ENCODE data around the gene FRMPD2. TPM values are rescaled to one million over a fixed set of nuclear protein-coding genes. Genes with fewer than 3 reads are reported as not detected.
"Not testable (repeated sequence)": the region's sequence is repeated elsewhere in the genome, so short reads cannot be mapped to it uniquely, and the experiment has no call there.

FRMPD2 gene
- total RNA-seq, 1 experiment from 2014 or later = 1.3 TPM

DNA sequence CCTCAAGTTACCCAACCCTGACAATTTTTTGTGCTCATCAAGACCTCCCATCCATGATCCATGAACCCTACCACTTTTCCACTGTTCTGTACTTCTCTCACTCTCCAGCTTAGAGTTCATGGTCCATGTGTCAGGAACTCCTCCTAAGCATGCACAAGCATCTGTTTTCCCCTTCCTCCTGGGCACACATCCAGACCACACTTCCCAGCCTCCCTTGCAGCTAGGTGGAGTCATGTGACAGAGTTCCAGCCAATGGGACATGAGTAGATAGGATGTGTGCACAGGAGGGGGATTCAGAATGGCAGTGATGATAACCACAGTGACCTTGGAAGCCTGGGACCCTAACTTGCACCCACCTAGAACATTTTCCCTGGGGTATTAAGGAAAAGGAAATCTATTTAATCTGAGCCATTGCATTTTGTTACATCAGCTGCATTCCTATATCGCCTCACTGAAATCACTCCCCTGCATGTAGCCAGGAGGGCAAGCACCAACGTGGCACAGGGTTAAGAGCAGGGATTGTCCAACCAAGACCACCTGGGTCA is 9.6 kb upstream of the FRMPD2 start:
- intact Hi-C loops (cut with micrococcal nuclease) = no loop called here
- H3K27ac Mint-ChIP-seq (ENCODE audit: low read depth, unreplicated experiment) = no peak overlapping the region
- TF ChIP-seq, protein P1, sequence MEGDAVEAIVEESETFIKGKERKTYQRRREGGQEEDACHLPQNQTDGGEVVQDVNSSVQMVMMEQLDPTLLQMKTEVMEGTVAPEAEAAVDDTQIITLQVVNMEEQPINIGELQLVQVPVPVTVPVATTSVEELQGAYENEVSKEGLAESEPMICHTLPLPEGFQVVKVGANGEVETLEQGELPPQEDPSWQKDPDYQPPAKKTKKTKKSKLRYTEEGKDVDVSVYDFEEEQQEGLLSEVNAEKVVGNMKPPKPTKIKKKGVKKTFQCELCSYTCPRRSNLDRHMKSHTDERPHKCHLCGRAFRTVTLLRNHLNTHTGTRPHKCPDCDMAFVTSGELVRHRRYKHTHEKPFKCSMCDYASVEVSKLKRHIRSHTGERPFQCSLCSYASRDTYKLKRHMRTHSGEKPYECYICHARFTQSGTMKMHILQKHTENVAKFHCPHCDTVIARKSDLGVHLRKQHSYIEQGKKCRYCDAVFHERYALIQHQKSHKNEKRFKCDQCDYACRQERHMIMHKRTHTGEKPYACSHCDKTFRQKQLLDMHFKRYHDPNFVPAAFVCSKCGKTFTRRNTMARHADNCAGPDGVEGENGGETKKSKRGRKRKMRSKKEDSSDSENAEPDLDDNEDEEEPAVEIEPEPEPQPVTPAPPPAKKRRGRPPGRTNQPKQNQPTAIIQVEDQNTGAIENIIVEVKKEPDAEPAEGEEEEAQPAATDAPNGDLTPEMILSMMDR (IDR thresholded peaks at IDR 0.05; ENCODE audit: unreplicated experiment) = no peak
- ChIA-PET POLR2A (no interaction called here), CTCF (no interaction called here)
- H3K4me1 Mint-ChIP-seq (ENCODE audit: insufficient read depth, unreplicated experiment) = no peaks in the 10 kb centered on the region
- H3K9me3 Mint-ChIP-seq (ENCODE audit: unreplicated experiment) = peaks cover 9% of the 10 kb centered on the region
- H3K27me3 Mint-ChIP-seq (ENCODE audit: insufficient read depth, unreplicated experiment) = peaks cover 37% of the 10 kb centered on the region
- BruUV-seq (replicated peaks) = no TSS peak
- no peak for DNase-seq (ENCODE audit: unreplicated experiment)
- H3K36me3 Mint-ChIP-seq (ENCODE audit: insufficient read depth, unreplicated experiment) = no peaks in the 10 kb centered on the region
- H3K4me3 Mint-ChIP-seq (ENCODE audit: unreplicated experiment) = no peak overlapping the region

GRCh38 chr10:48282829-48283228 is 8.3 kb upstream of the FRMPD2 start:
- no peak overlapping the region for H3K4me3 Mint-ChIP-seq (ENCODE audit: unreplicated experiment)
- peaks cover 9% of the 10 kb centered on the region for H3K9me3 Mint-ChIP-seq (ENCODE audit: unreplicated experiment)
- H3K27me3 Mint-ChIP-seq (ENCODE audit: insufficient read depth, unreplicated experiment) = peaks cover 37% of the 10 kb centered on the region
- BruUV-seq (replicated peaks) = no TSS peak
- intact Hi-C loops (cut with micrococcal nuclease) = no loop called here
- ChIA-PET CTCF (interaction anchor here (0.6 to 1.3 kb wide), 2 partner anchors 9 to 12 kb away, joined by 3 read pairs; no protein-coding TSS in a partner anchor), POLR2A (no interaction called here)
- H3K27ac Mint-ChIP-seq (ENCODE audit: low read depth, unreplicated experiment) = no peak overlapping the region
- H3K4me1 Mint-ChIP-seq (ENCODE audit: insufficient read depth, unreplicated experiment) = no peaks in the 10 kb centered on the region
- TF ChIP-seq, protein P1 (IDR thresholded peaks at IDR 0.05; ENCODE audit: unreplicated experiment) = no peak
- DNase-seq (ENCODE audit: unreplicated experiment) = no peak
- no peaks in the 10 kb centered on the region for H3K36me3 Mint-ChIP-seq (ENCODE audit: insufficient read depth, unreplicated experiment)

GRCh38 chr10:48281697-48282096 is 7.2 kb upstream of the FRMPD2 start:
- H3K4me3 Mint-ChIP-seq (ENCODE audit: unreplicated experiment); H3K4me1 Mint-ChIP-seq (ENCODE audit: insufficient read depth, unreplicated experiment); CTCF ChIA-PET; POLR2A ChIA-PET; H3K36me3 Mint-ChIP-seq (ENCODE audit: insufficient read depth, unreplicated experiment); BruUV-seq (replicated peaks); H3K27ac Mint-ChIP-seq (ENCODE audit: low read depth, unreplicated experiment); H3K9me3 Mint-ChIP-seq (ENCODE audit: unreplicated experiment); DNase-seq (ENCODE audit: unreplicated experiment); intact Hi-C loops (cut with micrococcal nuclease): not testable (repeated sequence)
- H3K27me3 Mint-ChIP-seq (ENCODE audit: insufficient read depth, unreplicated experiment) = peaks cover 35% of the 10 kb centered on the region

GRCh38 chr10:48279081-48279751 is 4.7 kb upstream of the FRMPD2 start:
- intact Hi-C loops (cut with micrococcal nuclease) = no loop called here
- H3K9me3 Mint-ChIP-seq (ENCODE audit: unreplicated experiment) = peaks cover 9% of the 10 kb centered on the region
- no peak overlapping the region for H3K27ac Mint-ChIP-seq (ENCODE audit: low read depth, unreplicated experiment)
- BruUV-seq (replicated peaks) = no TSS peak
- TF ChIP-seq, protein P1 (IDR thresholded peaks at IDR 0.05; ENCODE audit: unreplicated experiment) = no peak
- POLR2A ChIA-PET = no interaction called here
- no peaks in the 10 kb centered on the region for H3K4me1 Mint-ChIP-seq (ENCODE audit: insufficient read depth, unreplicated experiment)
- DNase-seq (ENCODE audit: unreplicated experiment) = no peak
- peaks cover 21% of the 10 kb centered on the region for H3K27me3 Mint-ChIP-seq (ENCODE audit: insufficient read depth, unreplicated experiment)
- no peak overlapping the region for H3K4me3 Mint-ChIP-seq (ENCODE audit: unreplicated experiment)
- no peaks in the 10 kb centered on the region for H3K36me3 Mint-ChIP-seq (ENCODE audit: insufficient read depth, unreplicated experiment)
- CTCF ChIA-PET = interaction anchor here (0.7 to 1.8 kb wide), 3 partner anchors 10 to 62 kb away, joined by 3 to 7 read pairs (median 3); no protein-coding TSS in a partner anchor

Measured in MCF 10A (cell line).